NAMALWA (cell line): ENCODE results near the gene SDC1.
"Not testable (repeated sequence)": the region's sequence is repeated elsewhere in the genome, so short reads cannot be mapped to it uniquely, and the experiment has no call there.

ENCODE experiments used
- DNase-seq: peaks from one replicate; pipeline ENCODE4 v3.0.0-alpha.2; 2015; ENCODE audit warnings: low spot score

SDC1 gene, protein sequence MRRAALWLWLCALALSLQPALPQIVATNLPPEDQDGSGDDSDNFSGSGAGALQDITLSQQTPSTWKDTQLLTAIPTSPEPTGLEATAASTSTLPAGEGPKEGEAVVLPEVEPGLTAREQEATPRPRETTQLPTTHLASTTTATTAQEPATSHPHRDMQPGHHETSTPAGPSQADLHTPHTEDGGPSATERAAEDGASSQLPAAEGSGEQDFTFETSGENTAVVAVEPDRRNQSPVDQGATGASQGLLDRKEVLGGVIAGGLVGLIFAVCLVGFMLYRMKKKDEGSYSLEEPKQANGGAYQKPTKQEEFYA

DNA sequence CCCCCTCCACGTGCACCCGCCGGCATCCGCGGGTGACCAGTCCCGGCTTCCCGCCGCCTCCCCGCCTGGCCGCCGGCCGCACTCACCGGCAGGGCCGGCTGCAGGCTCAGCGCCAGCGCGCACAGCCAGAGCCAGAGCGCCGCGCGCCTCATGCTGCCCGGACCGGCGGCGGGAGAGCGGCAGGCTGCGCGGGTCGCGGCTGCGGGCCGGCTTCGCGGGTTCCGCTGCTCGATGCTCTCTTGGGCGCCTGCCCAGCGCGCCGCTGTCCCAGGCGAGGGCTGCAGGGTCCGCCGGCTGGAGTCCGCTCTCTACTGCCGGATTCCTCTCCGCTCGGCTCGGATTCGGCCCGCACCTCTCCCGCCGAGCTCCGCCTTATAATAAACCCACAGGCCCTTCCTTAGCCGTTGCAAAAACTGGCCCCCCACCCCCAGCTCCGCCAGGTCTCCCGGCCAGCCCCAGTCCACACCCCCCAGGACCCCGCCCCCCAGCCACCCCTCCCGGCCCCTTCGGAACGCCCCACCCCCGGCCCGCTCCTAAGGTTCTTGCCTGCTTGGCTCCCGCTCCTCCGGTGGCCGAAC is at the start of gene SDC1:
TSS of gene SDC1 (minus strand) at position 415 of the 578 bp plus-strand sequence. CDS start at position 152, 263 bp downstream.
- no peak for DNase-seq

DNA sequence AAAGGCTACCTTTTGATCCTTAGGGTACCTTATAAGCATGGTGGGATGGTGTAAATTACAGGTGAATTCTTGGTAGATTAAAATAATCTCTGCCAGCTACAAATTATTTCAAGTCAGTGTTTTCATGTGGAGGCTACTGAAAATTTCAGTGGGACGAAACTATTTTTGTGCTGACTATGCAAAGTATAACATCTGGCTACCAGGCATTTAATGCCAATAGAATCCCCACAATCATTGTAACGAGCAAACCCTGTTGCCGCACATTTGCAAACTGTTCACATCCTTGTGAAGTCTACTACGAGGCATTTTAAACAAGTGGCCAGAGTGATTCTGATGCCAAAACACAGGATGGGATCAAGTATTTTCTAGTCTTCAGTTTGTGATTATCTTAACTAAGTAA is 48.1 kb upstream of the SDC1 start:
- no peak for DNase-seq

DNA sequence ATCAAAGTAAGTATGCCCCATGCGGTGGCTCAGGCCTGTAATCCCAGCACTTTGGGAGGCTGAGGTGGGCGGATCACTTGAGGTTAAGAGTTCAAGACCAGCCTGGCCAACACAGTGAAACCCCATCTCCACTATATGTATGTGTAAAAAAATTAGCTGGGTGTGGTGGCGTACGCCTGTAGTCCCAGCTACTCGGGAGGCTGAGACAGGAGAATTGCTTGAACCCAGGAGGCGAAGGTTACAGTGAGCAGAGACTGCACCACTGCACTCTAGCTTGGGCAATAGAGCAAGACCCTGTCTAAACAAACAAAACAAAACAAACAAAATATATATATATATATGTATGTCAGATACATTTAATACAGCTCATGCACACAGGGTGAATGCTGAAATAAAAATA is 43.4 kb upstream of the SDC1 start:
- DNase-seq, result not testable (repeated sequence)

DNA sequence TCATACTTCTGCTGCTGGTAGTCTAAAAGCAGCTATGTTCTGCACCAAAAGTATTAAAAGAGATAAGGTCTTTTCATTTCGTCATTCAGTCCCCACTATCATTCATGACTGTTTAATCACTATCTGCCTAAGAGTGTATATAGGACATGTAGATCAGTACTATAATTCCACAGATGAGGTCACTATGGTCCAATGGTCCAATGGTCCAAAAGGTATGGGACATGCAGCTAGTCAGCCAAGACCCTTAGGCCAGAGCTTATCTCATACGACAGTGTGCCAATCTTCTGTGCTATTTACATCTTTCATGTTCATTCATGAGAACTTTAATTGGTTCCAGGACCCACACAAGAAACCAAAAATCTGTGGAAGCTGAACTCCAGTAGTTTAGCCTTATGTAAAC is 42.6 kb upstream of the SDC1 start:
- no peak for DNase-seq

DNA sequence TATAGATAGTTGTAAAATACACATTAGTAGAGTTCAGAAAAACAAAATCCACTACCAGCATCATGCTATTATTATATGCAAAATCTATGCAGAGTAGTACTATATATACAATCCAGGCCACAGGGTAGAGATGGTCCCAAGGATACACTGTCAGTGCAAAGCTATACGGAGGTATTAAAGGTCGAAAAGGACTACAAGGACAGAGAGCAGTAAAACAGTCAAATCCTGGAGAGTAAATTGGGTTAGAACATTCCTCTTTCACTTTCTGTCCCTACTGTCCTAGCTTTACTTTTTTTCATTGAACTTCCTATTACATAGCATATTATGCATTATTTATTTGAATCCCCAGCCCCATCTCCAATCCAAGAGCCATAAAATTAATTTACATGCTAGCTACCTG is 39.7 kb upstream of the SDC1 start:
- no peak for DNase-seq

DNA sequence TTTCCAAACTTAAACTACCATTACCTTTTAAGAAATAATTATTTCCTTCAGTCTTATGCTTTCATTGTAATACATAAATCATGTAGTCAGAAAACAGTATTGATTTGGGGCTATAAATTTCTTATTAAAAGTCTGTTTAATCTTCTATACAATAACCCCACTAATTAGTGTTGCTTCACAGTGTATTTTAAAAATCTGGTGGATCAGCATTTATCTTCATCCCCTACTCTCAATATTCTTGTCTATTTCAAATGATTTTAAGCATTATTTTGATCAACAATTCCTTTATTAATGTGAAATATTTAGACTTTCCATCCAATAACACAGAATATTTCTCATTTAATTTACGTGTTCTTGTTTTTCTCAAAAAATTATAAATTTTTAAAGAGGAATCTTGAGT is 32.5 kb upstream of the SDC1 start:
- no peak for DNase-seq

DNA sequence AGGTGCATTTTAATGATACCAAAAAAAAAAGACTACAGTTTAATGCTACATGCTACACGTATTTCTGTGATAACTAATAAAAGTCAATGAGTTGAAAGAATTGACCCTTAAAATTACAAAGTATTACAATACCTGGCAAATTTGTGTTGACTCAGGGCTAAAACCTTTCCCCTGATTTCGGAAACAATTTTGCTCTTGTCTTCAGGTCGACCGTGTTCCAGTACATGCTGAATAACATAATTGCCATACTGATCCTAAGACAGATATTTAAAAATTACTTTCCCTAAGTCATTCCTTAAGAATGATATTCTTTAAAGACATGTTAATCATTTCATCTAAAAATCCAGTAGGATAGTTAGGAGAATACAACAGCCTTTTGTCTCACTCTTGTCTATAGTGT is 29.8 kb upstream of the SDC1 start:
- DNase-seq, result no peak

DNA sequence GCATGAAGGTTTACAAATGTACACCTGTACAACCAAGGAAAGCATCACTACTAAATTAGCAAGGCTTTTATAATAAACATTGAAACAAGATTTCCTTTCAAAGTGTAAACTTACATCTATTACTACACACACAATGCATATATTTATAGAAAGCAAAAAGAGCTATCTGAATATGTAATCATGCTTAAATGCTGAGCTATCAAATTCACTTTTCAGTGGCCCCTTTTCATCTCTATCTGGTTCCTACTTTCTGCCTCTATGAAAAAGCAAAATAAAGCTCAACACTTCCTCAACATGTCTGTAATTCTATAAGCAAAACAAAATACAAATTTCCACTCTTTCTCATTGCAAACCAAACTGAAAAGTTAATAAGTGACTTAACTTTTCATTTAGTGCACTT is 25.5 kb upstream of the SDC1 start:
- DNase-seq, result no peak

DNA sequence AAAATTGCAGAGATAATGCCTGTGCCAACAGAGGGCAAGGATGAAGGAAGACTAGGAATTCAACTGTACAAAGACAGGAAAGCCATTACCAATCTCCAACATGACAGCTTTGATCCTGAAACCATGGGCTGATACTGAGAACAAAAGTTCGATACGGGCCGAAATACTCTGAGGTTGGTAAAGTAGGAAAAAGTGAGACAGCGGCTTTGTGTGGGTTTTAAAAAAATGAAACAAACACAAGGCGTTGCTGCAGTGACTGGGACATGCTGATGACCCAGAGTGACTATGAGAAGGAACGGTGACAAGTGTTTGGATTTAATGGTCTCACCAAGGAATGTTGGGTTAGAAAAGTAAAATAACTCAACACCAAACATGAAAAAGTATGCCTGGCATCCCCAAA is 24.2 kb upstream of the SDC1 start:
- no peak for DNase-seq

DNA sequence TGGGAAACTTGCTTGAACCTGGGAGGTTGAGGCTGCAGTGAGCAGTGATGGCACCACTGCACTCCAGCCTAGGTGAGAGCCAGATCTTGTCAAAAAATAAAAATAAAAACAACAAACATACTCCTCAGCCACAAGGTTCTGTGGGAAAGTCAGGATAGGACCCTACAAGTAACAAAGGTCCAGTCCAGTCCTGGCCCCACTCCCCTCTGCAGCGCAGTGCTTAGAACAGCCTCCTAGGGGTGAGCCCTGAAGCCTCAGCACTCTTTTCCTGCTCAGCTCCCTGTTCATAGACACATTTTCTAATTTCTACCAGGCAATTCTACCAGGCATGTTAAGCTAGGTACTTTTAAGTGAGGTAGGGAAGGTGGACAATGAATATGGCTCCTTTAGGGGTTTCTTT is 22.2 kb upstream of the SDC1 start:
- no peak for DNase-seq

DNA sequence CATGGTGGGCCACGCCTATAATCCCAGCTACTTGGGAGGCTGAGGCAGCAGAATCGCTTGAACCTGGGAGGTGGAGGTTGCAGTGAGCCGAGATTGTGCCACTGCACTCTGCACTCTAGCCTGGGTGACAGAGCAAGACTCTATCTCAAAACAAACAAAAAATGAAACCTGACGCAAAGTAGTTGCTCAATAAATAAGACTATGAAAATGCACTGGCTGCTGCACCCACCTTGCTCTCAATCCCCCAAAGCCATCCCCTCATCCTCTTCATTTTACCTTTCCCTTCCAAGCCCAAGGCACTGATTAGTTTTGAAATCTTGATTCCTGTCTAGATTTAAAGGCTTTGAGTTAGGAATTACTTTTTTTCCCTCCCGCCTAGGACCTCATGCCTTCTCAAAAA is 18.7 kb upstream of the SDC1 start:
- DNase-seq, result not testable (repeated sequence)

DNA sequence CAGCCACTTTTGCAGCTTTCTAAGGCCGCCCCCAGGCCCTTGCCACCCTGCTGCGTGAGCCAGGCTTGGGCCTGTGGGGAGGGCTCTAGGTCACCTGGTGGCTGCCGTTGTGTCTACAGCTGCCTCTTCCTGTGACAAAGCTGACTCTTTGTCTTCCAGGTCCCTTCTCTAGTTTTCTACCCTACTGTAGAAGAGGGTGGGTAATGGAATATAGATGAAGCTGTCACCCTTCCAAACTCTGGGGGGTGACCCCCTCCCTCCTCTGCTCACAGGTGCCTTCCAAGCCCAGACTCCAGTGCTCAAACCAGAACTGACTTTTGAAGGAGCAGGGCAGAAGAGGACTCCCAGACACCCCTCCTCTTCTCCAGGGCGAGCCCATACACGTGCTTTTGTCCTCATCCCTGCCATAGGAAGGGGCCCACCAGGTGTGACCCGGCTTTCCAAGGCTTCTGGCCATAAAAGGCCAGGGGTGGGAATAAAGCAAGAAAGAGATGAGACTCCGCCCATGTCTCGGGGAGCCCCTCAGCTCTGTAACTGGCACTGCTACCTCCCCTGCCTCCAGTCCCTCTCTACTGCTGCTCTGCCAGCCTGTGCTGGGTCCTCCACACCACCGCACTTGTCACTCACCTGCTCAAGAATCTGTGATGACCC is 17.9 kb upstream of the SDC1 start:
- DNase-seq, result peak; percentile 45

DNA sequence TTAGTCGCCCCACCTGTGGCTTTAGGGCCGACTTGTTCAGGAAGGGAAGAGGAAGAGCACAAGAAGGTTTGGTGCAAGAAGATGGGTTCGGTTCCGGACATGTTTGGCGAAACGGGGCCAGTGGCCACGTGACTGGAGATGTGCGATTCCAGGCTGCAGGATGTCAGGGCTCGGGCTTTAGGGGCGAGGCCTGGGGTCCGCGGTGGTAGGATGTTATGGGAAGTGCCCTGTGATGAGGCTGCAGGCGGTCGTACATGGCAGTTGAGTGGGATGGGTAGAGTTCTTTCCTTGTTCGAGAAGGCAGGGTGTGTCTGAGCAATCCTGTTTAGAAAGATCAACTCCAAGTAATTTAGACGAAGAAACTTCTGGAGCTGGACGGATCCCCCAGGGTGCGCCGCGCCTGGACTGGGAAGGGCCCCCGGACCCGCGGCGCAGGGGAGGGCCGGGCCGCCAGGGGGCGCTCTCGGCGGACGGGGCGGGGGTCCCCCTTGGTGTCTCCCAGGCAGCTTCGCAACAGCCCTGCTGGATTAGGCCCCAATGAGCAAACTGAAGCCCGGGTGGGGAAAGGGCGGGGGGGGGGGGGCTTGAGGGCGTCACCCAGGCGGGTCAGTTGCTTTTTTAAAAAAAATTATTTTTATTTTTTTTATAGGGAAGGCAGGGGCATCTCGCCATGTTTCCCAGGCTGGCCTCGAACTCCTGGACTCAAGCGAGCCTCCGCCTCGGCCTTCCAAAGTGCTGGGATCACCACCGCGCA is 17.2 kb upstream of the SDC1 start:
- DNase-seq, result no peak

DNA sequence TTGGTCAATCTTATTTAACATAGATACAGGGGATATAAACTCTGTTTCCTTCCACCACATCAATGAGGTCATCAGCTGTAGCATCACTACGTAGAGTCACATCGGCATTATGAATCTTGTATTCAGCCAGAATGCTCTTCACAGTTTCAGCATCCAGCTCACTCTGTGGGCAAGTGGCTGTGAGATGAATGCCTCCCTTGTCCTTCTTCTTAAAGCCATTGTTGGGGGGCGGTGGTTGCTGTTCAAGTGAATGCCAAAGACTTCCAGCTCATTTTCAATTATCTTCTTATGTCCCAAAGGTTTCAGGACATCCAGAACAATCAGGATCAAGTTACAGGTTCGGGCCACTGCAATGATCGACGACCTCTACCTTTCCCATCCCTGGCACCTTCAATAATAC is 15.4 kb upstream of the SDC1 start:
- not testable (repeated sequence) for DNase-seq

DNA sequence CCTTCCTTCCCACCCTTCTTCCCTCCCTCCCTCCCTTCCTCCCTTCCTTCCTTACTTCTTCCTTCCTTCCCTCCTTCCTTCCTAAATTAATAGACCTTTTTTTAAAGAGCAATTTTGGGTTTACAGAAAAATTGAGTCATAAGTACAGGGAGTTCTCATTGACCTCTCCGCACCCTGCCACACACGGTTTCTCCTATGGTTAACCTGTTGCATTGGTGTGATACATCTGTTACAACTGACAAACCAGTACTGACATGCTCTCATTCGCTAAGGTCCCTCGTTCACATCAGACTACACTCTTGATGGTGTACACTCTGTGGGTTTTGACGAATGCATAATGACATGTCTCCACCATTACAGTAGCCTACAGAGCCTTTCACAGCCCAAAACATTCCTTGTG is 11.6 kb upstream of the SDC1 start:
- no peak for DNase-seq

DNA sequence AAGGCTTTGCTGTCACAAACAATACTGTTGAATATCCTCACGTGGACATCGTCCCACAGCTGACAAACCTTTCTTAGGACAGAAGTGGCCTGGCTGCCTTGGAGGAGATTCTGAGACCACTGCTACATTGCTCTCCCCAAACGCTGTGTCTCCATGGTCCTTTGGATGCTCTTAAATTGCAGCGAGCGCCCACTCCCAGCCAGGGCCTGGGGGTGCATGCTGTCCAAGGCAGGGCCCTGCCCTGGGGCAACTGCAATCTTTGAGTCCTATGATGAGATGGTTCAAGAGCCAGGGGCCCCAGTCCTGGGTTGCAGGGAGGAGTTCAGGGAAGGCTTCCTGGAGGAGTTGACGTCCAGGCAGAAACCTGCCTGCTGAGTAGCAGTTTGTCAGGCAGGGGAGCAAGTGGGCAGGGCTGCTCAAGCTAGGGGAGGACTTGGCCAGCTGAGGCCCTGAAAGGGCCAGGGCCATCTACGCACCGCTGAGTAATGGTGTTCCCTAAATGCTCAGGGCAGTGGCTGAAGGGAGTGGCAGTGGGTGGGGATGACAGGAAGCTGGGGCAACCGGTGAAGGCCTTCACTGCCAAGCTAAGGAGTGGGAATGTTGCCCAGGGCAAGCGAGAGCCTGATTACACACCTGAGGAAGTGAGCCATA is 10.8 kb upstream of the SDC1 start:
- no peak for DNase-seq

DNA sequence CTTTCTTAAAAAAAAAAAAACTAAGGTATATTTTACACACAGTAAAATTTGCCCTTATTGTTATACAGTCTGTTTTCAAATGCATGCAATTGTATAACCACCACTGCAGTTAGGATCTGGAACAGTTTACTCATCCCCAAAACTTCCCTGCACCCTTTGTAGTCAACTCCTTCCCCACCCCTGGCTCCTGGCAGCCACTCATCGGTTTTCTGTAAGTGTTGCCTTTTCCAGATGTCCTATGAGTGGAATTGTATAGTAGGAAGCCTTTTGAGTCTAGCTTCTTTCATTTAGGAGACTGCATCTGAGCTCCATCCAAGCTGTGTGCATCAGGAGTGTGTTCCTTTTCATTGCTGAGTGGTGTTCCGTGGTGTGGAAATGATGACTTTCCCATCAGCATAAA is 9.7 kb upstream of the SDC1 start:
- DNase-seq, result not testable (repeated sequence)

DNA sequence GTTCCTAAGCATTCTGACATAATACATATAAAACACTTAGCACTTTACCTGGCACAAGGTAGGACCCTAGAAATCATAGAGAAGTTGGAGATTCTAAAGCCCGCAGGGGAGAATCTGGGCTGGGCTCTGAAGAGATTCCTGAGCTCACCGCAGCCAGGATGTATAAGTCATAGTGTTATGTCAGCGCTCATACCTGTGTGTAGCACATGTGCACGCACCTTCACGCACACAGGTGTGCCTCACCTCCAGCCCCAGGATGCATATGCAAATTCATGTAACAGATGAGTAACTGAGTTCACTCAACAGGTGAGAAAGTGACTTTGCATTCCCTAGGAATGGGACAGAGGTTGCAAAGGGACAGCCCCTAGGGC is 7.9 kb upstream of the SDC1 start:
- DNase-seq, result no peak

DNA sequence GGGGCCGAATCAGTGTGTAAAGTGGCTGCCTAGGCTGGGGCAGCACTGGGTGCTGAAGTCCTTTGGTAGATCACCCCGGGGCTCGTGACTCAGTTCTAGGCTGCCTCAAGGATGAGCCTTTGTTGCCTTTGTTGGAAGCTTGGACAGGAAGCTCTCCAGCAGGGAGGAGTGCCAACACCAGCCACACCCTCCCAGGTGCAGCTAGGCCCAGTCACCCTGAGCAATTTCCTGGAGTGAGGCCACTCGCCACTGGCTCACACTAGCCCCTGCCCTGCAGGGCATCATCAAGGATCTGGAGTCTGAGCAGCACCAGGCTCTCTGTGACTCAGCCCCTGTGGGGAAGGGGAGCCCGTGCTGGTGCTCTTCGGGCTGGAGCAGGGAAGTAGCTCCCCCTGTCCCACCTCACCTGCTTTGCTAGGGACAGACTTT is 6.7 kb upstream of the SDC1 start:
- no peak for DNase-seq

DNA sequence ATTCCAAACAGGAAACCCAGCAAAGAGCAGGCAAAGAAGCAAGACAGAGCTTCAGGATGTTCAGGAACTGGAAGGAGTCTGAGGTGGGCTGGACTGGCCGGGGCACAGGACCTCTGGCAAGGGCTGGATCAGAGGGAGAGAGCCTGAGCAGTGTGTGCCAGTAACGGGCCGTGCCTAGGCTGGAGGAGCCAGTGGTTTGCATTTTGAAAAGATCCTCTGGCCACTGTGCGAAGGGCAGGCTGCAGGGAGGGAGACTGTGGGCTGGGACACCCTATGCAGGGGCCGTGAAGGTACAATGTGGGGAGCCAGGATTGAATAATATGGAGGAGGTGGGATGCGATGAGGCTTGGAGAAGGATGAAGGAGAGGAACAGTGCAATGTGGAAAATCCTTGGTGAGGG is 6.2 kb upstream of the SDC1 start:
- no peak for DNase-seq

DNA sequence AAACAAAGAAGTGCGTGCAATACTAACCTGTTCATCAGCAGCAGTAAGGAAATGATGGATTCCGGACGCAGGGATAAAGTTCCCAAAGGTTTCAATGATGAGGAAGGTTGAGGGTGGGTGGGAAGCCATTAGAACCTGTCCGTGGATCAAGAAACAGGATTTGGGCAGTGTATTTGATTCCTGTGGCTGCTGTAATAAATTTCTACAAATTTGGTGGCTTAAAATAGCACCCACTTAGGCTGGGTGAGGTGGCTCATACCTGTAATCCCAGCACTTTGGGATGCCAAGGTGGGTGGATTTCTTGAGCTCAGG is 5.1 kb upstream of the SDC1 start:
- no peak for DNase-seq

DNA sequence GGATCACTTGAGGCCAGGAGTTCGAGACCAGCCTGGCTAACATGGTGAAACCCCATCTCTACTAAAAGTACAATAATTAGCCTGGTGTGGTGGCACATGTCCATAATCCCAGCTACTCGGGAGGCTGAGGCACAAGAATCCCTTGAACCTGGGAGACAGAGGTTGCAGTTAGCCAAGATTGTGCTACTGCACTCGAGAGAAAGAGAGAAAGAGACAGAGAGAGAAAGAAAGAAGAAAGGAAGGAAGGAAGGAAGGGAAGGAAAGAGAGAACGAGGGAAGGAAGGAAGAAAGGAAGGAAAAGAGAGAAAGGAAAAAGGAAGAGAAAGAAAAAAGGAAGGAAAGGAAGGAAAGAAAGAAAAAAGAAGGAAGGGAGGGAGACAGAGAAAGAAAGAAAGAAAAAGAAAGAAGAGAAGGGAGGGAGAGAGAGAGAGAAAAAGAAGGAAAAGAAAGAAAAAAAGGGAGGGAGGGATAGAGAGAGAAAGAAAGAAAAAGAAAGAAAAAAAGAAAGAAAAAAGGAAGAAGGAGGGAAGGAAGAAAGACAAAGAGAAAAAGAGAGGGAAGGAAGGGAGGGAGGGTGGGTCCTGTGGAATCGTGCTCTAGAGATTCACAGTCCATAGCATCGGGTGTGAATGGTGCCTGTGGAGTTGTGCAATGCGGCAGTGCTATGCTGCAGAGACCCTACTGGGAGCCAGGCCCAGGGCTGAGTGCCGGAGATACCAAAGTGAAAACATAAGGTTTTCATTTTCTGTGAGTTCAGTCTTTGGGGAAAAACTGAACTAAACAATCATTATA is 4.6 kb upstream of the SDC1 start:
- DNase-seq, result no peak
